ENCODE data around the gene MAGED4.

DNA sequence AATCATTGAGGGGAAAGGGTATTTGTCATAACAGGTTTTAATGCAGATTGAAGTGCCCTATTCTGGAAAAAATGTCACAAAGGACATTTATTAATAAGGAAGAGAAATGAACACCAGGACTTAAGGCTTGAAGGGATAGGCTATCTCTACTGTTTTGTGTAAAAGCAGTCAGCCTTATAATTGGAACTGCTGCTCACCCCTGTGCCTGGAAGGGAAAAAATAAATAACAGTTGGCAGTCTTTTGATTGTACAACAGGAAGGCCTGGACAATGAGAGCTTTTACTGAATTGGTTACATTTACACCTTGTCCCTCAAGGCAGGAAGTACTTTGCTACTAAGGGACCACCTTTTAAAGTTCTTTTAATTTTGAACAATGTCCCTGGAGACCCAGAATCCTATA, 17.8 kb upstream of the MAGED4 start:
- TF ChIP-seq, protein P1, sequence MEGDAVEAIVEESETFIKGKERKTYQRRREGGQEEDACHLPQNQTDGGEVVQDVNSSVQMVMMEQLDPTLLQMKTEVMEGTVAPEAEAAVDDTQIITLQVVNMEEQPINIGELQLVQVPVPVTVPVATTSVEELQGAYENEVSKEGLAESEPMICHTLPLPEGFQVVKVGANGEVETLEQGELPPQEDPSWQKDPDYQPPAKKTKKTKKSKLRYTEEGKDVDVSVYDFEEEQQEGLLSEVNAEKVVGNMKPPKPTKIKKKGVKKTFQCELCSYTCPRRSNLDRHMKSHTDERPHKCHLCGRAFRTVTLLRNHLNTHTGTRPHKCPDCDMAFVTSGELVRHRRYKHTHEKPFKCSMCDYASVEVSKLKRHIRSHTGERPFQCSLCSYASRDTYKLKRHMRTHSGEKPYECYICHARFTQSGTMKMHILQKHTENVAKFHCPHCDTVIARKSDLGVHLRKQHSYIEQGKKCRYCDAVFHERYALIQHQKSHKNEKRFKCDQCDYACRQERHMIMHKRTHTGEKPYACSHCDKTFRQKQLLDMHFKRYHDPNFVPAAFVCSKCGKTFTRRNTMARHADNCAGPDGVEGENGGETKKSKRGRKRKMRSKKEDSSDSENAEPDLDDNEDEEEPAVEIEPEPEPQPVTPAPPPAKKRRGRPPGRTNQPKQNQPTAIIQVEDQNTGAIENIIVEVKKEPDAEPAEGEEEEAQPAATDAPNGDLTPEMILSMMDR (IDR thresholded peaks at IDR 0.05): no peak
- no peak for TF ChIP-seq POLR2A (IDR thresholded peaks at IDR 0.05)

Data from adrenal gland (tissue), 5 donors.